HEK293 (cell line): ENCODE data around the gene MYL4.

Experiments used
- CTCF ChIP-seq: fragments of 450-650 bp; formaldehyde crosslinking; IDR thresholded peaks from 2 replicates; pipeline ENCODE4 v1.5.1; 2016; ENCODE audit warnings: missing biosample characterization, missing genetic modification characterization
- ZNF501 ChIP-seq: fragments of 450-650 bp; formaldehyde crosslinking; IDR thresholded peaks from 2 replicates; pipeline ENCODE4 v1.5.1; 2016; ENCODE audit warnings: missing biosample characterization, missing genetic modification characterization

DNA sequence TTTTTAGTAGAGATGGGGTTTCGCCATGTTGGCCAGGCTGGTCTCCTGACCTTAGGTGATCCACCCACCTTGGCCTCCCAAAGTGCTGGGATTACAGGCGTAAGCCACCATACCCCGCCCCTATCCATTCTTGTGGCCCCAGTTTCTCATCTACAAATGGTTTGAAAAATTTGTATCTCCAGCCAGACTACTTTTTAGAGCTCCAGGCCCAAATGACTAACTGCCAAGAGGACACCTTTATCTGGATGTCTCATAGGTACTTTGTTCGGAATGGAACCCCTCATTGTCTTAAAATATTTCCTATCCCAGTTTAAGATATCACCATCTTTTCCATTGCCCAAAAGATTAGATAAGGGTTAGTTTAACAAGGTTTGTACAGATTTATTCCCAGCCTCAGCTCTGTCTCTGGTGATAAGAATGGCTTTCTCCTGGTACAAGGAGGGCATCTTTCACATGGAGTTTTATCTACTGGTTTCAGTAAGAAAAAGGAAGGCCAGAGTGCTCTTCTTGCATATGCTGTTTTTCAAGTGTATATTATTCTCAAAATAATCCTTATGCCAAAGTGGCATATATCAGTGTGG, 15.1 kb upstream of the MYL4 start:
- TF ChIP-seq CTCF (tag by site-specific recombination) (no peak), ZNF501 (tag by site-specific recombination) (no peak)
